Muscle of arm (tissue), 12 donors: Measurements from ENCODE around the gene RTN4RL1. TPM values are rescaled to one million over a fixed set of nuclear protein-coding genes. Genes with fewer than 3 reads are reported as not detected.
"Not testable (repeated sequence)": the region's sequence is repeated elsewhere in the genome, so short reads cannot be mapped to it uniquely, and the experiment has no call there.

Experiments used
- DNase-seq: peaks from one replicate; pipeline ENCODE4 v3.0.0-alpha.2; 2013
- polyA plus RNA-seq, 12 donors: library from polyadenylated mRNA; unstranded; fragments of 120-200 nt; gene quantifications; one replicate each; pipeline ENCODE4 v1.2.1, GENCODE V29; 2013; ENCODE audit not compliant: insufficient read length in 12 of 12

Gene RTN4RL1
- polyA plus RNA-seq, 12 donors, result 0.62 to 2.2 (median 1.2) TPM; not detected in 2

GRCh38 chr17:2025622-2026309 lies 632 bp upstream of the RTN4RL1 start:
- no peak for DNase-seq

DNA sequence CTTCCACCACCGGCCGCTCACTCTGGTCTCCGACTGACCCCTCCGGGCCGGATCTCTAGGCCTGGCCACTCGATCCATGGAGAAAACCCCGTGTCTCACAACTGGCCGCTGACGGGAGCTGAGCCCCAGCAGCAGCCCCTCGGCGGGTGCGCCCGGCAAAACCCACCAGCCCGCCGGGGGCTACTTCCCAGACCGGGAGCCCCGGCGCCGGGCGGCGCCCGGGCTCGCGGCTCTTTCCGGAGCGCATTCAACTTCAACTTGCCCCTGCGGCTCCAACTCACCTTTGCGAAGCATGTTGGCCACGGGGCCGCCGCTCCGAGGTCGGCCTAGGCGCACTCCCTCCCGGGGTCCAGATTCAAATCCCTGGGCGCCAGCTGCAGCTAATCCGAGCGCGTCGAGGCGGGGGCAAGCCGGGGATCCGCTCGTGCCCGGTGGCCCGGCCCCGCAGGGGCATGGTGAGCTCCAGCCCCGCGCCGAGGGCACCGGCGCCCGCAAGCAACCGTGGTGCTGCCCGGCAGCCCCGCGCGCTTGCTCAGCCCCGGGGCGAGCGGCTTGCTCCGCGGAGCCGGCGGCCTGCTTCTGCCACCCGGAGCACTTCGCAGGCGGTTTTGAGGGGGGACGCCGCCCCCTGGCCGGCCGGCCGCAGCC lies 438 bp downstream of the RTN4RL1 start:
- no peak for DNase-seq

- no peak for DNase-seq
Observed at GRCh38 chr17:2023692-2024571, 1.2 kb downstream of the RTN4RL1 start.

DNA sequence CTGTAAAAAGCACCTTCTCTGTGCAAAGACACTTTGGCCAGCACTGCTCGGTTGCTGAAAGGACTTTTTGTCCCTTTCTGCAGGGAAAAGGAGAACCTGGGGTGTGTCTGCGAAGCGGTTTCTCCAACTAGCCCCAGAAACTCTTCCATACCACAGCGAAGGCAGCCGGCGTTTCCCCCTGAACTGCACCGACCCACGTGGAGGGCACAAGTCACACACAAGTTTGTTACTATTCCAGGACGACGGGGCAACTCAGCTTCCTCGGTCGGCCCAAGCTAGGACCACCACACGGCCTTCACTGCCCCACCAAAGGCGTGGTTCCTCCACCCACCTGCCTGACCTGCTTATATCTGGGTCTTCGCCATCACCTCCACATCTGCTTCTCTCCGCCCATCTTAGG lies 1.9 kb downstream of the RTN4RL1 start:
- no peak for DNase-seq

- DNase-seq, result no peak
Observed at GRCh38 chr17:2022647-2023240, 2.4 kb downstream of the RTN4RL1 start.

DNA sequence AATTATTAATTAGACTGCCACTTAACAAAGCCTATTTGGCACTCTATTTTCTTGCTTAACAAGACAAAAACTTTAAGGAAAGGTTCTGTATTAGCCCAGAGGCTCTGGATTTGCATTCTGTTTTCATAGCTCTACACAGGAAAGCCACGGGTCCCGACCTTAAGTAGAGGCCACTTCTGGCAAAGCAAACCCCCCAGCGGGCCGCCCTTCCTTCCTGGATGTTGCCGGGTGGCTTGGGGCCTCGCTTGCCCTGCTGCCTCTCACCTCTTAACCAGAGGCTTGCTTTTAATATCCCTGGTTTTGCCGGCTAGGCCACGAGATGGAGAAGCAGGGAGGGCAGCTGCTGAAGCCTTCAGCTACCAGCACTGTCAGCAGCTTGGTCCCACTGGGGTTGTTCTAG lies 4.4 kb downstream of the RTN4RL1 start:
- no peak for DNase-seq

- DNase-seq, result no peak
Observed at GRCh38 chr17:2019723-2020122, 5.4 kb downstream of the RTN4RL1 start.

GRCh38 chr17:2018716-2019510 lies 6.2 kb downstream of the RTN4RL1 start:
- DNase-seq, result no peak

GRCh38 chr17:2017274-2017941 lies 7.7 kb downstream of the RTN4RL1 start:
- no peak for DNase-seq

DNA sequence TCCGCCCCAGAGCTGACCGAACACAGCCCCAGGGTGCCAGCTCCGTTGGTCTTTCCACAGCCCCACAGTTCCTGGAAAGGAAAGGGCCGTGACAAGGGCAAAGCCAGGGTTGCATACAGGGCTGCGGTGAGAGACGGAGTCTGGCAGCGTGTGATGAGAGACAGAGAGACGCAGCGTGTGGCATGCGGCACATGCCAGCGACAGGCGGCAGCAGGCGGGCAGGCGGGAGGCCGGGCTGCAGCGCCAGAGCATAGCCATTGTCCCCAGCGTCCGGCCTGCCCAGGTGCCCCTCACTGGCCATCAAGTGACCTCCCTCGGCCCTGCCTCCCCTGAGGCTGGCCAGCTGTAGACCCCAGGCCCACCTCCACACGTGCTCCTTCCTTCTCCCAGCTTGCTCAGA lies 8.6 kb downstream of the RTN4RL1 start:
- DNase-seq, result no peak

DNA sequence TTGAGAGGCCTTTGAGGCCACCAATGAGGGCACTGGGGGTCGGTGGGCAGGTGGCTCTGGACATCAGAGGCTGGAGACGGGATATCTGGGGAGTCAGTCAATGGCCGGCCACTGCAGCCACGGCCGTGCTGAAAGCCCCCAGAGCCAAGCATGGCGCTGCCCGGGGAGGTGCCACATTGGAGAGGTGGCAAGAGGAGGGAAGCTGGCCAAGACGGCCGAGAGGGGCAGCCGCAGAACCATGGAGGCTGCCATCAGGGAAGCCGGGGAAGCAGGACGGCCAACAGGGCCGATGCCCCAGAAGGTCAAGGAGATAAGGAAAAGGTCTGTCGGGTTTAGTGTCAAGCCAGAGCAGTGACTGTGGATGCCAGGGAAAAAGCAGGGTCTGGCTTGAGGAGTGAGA lies 9.8 kb downstream of the RTN4RL1 start:
- no peak for DNase-seq

DNA sequence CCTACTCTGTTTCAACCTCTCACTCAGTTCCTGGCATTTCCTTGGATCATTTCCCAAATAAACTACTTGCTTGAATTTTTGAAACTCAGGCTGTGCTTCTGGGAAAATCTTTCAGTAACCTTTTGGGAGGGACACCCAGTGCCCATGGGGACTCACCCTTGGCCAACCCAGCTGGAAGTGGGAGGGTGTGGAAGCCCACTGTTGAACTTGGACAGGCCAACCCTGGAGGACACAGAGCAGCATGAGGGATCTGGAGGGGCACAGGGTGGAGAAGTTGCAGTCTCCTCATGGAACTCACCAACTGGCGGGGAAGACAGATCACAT lies 11.2 kb downstream of the RTN4RL1 start:
- no peak for DNase-seq

DNA sequence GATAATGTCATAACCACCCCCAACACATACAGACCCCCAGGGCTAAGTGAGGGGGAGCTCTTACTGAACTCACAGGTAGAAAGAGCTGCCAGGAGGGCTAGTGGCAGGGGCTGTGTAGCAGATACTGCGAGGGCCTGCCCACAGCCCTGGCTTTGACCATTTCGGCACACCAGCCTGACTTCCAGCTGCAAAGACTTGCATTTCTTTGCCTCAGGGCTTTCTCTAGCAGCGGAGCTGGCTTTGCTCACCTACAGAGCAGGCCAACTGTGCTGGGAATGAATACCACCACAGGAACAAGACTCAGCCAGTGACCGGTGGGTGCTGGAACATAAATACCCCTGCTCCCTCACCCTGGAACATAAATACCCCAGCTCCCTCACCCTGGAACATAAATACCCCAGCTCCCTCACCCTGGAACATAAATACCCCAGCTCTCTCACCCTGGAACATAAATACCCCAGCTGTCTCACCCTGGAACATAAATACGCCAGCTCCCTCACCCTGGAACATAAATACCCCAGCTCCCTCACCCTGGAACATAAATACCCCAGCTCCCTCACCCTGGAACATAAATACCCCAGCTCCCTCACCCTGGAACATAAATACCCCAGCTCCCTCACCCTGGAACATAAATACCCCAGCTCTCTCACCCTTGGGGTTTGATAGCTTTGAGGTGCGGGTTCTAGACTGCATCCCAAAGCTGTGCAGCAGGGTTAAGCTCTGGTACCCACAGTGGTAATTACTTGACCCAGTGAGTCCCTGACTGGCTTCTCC lies 11.7 kb downstream of the RTN4RL1 start:
- DNase-seq, result not testable (repeated sequence)

DNA sequence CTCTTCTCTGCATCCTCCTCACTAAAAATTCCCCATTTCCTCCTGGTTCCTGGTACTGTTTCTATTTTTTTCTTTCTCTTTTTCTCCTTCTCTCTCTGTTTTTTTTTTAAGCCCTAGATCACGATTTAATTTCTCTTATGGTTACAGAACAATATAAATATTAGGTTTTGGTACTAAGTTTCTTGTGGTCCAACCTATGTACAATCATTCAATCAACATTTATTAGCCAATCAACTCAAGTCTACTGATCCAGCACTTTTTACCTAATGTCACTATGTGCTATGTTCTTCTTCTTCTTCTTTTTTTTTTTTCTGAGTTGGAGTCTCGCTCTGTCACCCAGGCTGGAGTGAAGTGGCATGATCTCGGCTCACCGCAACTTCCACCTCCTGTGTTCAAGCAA lies 12.6 kb downstream of the RTN4RL1 start:
- no peak for DNase-seq

GRCh38 chr17:2011411-2012371 lies 13.4 kb downstream of the RTN4RL1 start:
- DNase-seq, result no peak

GRCh38 chr17:2009737-2010136 lies 15.4 kb downstream of the RTN4RL1 start:
- DNase-seq, result no peak

GRCh38 chr17:2008332-2009126 lies 16.6 kb downstream of the RTN4RL1 start:
- no peak for DNase-seq

- DNase-seq, result no peak
Observed at GRCh38 chr17:2004435-2004952, 20.6 kb downstream of the RTN4RL1 start.
